ENCODE data around the gene PAM.

Gene PAM

DNA sequence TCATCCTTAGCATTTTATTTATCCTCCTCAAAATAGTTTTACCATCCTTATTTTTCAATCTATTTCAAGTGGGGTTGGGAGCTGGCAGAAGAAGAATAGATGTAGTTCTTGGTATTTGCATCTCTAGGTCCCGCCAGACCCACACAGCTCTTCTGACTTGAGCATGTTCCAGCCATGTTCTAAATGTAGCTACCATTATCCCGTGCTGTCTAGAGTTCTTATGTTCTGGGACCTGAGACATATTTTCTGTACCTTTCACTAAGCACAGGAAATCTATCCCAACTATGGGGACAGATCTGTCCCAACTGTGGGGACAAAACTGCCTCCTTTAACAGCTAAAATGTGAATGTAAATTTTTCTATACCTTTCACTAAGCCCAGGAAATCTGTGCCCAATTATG, 32.0 kb downstream of the PAM start:
- in situ Hi-C loops (cut with MboI; ENCODE audit: low sequenced_read_pairs, unreplicated experiment) = loop anchor here (10.0 to 25.0 kb wide), 2 partner anchors 188 to 325 kb away; partner anchors contain the start of genes GIN1 and PPIP5K2
- TF ChIP-seq, protein P1, sequence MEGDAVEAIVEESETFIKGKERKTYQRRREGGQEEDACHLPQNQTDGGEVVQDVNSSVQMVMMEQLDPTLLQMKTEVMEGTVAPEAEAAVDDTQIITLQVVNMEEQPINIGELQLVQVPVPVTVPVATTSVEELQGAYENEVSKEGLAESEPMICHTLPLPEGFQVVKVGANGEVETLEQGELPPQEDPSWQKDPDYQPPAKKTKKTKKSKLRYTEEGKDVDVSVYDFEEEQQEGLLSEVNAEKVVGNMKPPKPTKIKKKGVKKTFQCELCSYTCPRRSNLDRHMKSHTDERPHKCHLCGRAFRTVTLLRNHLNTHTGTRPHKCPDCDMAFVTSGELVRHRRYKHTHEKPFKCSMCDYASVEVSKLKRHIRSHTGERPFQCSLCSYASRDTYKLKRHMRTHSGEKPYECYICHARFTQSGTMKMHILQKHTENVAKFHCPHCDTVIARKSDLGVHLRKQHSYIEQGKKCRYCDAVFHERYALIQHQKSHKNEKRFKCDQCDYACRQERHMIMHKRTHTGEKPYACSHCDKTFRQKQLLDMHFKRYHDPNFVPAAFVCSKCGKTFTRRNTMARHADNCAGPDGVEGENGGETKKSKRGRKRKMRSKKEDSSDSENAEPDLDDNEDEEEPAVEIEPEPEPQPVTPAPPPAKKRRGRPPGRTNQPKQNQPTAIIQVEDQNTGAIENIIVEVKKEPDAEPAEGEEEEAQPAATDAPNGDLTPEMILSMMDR (IDR thresholded peaks at IDR 0.05; ENCODE audit: borderline replicate concordance, control extremely low read depth, extremely low read depth, insufficient read depth, missing control alignments) = no peak
- no peak for DNase-seq (ENCODE audit: low spot score)

DNA sequence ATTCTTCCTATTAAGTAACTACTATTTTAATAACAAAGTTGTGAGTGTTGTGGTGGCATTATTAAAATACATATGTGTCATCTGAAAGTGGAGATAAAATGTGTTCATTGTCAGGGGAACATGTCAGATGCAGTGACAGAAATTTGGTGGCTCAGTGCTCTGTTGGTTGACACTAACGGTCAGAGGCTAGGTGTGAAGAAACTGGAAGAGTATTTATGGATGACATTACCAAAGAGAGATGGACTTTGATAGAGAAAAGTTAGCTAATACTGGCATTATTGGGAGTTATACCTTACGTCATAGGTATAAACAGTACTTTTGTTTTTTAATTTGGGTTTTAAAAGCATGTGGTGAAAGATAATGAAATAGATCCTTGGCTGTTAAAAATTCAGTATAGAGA, 33.7 kb downstream of the PAM start:
- DNase-seq (ENCODE audit: low spot score) = no peak
- TF ChIP-seq, protein P1 (IDR thresholded peaks at IDR 0.05; ENCODE audit: borderline replicate concordance, control extremely low read depth, extremely low read depth, insufficient read depth, missing control alignments) = no peak
- in situ Hi-C loops (cut with MboI; ENCODE audit: low sequenced_read_pairs, unreplicated experiment) = loop anchor here (10.0 to 25.0 kb wide), 2 partner anchors 186 to 324 kb away; partner anchors contain the start of genes GIN1 and PPIP5K2

DNA sequence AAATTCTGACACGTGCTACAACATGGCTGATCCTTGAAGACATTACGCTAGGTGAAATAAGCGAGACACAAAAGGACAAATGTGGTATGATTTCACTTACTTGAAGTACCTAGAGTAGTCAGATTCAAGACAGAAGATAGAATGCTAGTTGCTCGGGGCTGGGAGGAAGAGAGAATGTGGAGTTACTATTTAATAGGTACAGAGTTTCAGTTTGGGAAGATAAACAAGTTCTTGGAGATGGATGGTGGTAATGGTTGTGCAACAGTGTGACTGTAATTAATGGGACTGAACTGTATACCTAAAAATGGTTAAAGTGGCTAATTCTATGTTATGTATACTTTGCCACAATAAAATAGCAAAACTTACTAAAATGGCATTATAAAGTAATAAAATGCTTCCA, 34.4 kb downstream of the PAM start:
- TF ChIP-seq, protein P1 (IDR thresholded peaks at IDR 0.05; ENCODE audit: borderline replicate concordance, control extremely low read depth, extremely low read depth, insufficient read depth, missing control alignments) = no peak
- DNase-seq (ENCODE audit: low spot score) = no peak
- in situ Hi-C loops (cut with MboI; ENCODE audit: low sequenced_read_pairs, unreplicated experiment) = loop anchor here (10.0 to 25.0 kb wide), 2 partner anchors 185 to 323 kb away; partner anchors contain the start of genes GIN1 and PPIP5K2

DNA sequence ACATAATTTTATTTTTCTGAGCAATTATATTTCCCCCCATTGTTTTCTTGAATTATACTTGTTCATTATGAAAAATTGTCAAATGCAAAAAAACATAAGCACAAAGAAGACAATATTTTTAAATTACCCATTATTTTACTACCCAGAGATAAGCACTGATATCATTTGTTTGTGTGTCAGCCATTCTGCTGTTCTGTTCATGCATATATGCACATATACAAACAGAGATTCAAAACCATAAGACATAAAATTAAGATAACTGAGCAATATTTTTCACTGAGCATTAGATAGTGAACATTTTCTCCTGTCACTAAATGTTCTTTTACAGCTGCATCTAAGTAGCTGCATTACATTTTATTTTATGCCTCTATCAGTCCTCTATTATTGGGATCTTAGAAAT, 35.6 kb downstream of the PAM start:
- TF ChIP-seq, protein P1 (IDR thresholded peaks at IDR 0.05; ENCODE audit: borderline replicate concordance, control extremely low read depth, extremely low read depth, insufficient read depth, missing control alignments) = no peak
- no peak for DNase-seq (ENCODE audit: low spot score)
- in situ Hi-C loops (cut with MboI; ENCODE audit: low sequenced_read_pairs, unreplicated experiment) = loop anchor here (25.0 kb wide), 1 partner anchor 322 kb away; the partner anchor contains the start of genes GIN1 and PPIP5K2

DNA sequence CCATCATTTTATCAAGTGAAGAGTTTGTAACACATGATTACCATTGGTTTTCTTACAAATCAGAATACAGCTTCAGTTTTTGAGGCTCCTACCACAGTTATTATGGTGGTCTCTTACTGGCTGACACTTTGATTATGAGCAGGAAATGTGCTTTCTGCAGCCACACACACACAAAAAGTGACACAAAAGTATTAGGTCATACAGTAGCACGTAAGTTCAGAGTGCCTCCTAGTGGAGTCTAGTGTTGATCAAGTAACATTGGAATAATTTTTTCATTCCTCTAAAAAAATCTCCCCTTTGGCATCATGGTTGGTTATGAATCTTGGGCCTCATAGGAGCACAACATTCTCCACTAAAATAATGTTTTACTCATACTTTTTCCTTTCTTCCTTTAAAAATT, 37.6 kb downstream of the PAM start:
- TF ChIP-seq, protein P1 (IDR thresholded peaks at IDR 0.05; ENCODE audit: borderline replicate concordance, control extremely low read depth, extremely low read depth, insufficient read depth, missing control alignments) = no peak
- in situ Hi-C loops (cut with MboI; ENCODE audit: low sequenced_read_pairs, unreplicated experiment) = loop anchor here (25.0 kb wide), 1 partner anchor 320 kb away; the partner anchor contains the start of genes GIN1 and PPIP5K2
- no peak for DNase-seq (ENCODE audit: low spot score)

DNA sequence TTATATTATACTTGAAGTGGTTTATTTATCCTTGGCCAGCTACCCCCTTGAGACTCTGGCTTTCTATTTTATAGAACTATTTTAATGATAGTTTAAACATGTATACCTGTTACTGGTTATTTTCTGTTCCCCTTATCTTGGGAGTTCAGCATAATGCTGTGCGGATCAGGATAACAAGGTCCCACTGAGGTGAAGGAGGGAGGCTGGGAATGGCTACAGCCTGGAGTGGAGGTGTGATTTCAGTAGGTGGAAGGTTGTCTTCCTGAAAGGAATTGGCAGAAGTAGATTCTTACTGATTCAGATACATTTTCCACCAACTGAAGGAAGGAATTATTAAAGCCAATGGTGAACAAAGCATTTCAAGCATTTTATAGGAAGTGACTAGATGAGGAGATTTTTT, 38.9 kb downstream of the PAM start:
- DNase-seq (ENCODE audit: low spot score) = no peak
- TF ChIP-seq, protein P1 (IDR thresholded peaks at IDR 0.05; ENCODE audit: borderline replicate concordance, control extremely low read depth, extremely low read depth, insufficient read depth, missing control alignments) = no peak
- in situ Hi-C loops (cut with MboI; ENCODE audit: low sequenced_read_pairs, unreplicated experiment) = loop anchor here (25.0 kb wide), 1 partner anchor 318 kb away; the partner anchor contains the start of genes GIN1 and PPIP5K2

Measured in GM13976 (cell line).